ENCODE measurements around the gene KCTD20. TPM values are rescaled to one million over a fixed set of nuclear protein-coding genes. Genes with fewer than 3 reads are reported as not detected.

The KCTD20 gene
- total and polyA plus RNA-seq, 4 donors = 25.8 to 70.6 (median 43.0) TPM

- WGBS, 2 donors = 83 to 90% methylated on average over 6 of the region's 6 CpGs
- Histone ChIP-seq H3K4me3 (ENCODE audit: low read length in 2 of 2) (no peak overlapping the region), H3K4me1 (ENCODE audit: control insufficient read depth in 1 of 2, insufficient read depth in 2 of 2, low read length in 2 of 2) (peaks cover 0 to 2% of the 10 kb centered on the region in 2 donors), H3K27me3 (ENCODE audit: control insufficient read depth in 1 of 2, insufficient read depth in 2 of 2, low read length in 1 of 2) (no peaks in the 10 kb centered on the region), H3K9me3 (ENCODE audit: control insufficient read depth, low read length) (no peaks in the 10 kb centered on the region), H3K36me3 (ENCODE audit: control insufficient read depth in 1 of 2, insufficient read depth in 2 of 2, low read length in 1 of 2) (peaks cover 0 to 11% of the 10 kb centered on the region in 2 donors), H3K27ac (ENCODE audit: low read depth in 1 of 2, low read length in 2 of 2) (no peak overlapping the region)
- intact Hi-C loops (cut with DNase I) = no loop called here
- no peak for ATAC-seq (ENCODE audit: low FRiP score)
- no peak for DNase-seq
These were observed 81.2 kb downstream of the KCTD20 start for GRCh38 chr6:36523936-36524499.

- Histone ChIP-seq H3K4me1 (ENCODE audit: control insufficient read depth in 1 of 2, insufficient read depth in 2 of 2, low read length in 2 of 2) (peaks cover 0 to 2% of the 10 kb centered on the region in 2 donors), H3K4me3 (ENCODE audit: low read length in 2 of 2) (no peak overlapping the region), H3K9me3 (ENCODE audit: control insufficient read depth, low read length) (no peaks in the 10 kb centered on the region), H3K27ac (ENCODE audit: low read depth in 1 of 2, low read length in 2 of 2) (no peak overlapping the region), H3K27me3 (ENCODE audit: control insufficient read depth in 1 of 2, insufficient read depth in 2 of 2, low read length in 1 of 2) (no peaks in the 10 kb centered on the region), H3K36me3 (ENCODE audit: control insufficient read depth in 1 of 2, insufficient read depth in 2 of 2, low read length in 1 of 2) (peaks cover 0 to 8% of the 10 kb centered on the region in 2 donors)
- ATAC-seq (ENCODE audit: low FRiP score) = no peak
- intact Hi-C loops (cut with DNase I) = no loop called here
- 91 to 95% methylated on average over 5 of the region's 5 CpGs for WGBS, 2 donors
- no peak for DNase-seq
These were observed 82.1 kb downstream of the KCTD20 start for GRCh38 chr6:36524871-36525270.

- Histone ChIP-seq H3K27ac (ENCODE audit: low read depth in 1 of 2, low read length in 2 of 2) (no peak overlapping the region), H3K4me3 (ENCODE audit: low read length in 2 of 2) (no peak overlapping the region), H3K9me3 (ENCODE audit: control insufficient read depth, low read length) (no peaks in the 10 kb centered on the region), H3K4me1 (ENCODE audit: control insufficient read depth in 1 of 2, insufficient read depth in 2 of 2, low read length in 2 of 2) (peaks cover 0 to 2% of the 10 kb centered on the region in 2 donors), H3K36me3 (ENCODE audit: control insufficient read depth in 1 of 2, insufficient read depth in 2 of 2, low read length in 1 of 2) (peaks cover 0 to 7% of the 10 kb centered on the region in 2 donors), H3K27me3 (ENCODE audit: control insufficient read depth in 1 of 2, insufficient read depth in 2 of 2, low read length in 1 of 2) (no peaks in the 10 kb centered on the region)
- intact Hi-C loops (cut with DNase I) = no loop called here
- no peak for ATAC-seq (ENCODE audit: low FRiP score)
- WGBS, 2 donors = 66 to 93% methylated on average over 2 of the region's 2 CpGs
- DNase-seq = no peak
These were observed 82.5 kb downstream of the KCTD20 start for GRCh38 chr6:36525346-36525745.

GRCh38 chr6:36526066-36526465 lies 83.3 kb downstream of the KCTD20 start:
- Histone ChIP-seq H3K4me1 (ENCODE audit: control insufficient read depth in 1 of 2, insufficient read depth in 2 of 2, low read length in 2 of 2) (peaks cover 0 to 2% of the 10 kb centered on the region in 2 donors), H3K36me3 (ENCODE audit: control insufficient read depth in 1 of 2, insufficient read depth in 2 of 2, low read length in 1 of 2) (peaks cover 0 to 7% of the 10 kb centered on the region in 2 donors), H3K4me3 (ENCODE audit: low read length in 2 of 2) (no peak overlapping the region), H3K27me3 (ENCODE audit: control insufficient read depth in 1 of 2, insufficient read depth in 2 of 2, low read length in 1 of 2) (no peaks in the 10 kb centered on the region), H3K9me3 (ENCODE audit: control insufficient read depth, low read length) (no peaks in the 10 kb centered on the region), H3K27ac (ENCODE audit: low read depth in 1 of 2, low read length in 2 of 2) (no peak overlapping the region)
- intact Hi-C loops (cut with DNase I) = no loop called here
- ATAC-seq (ENCODE audit: low FRiP score) (no peak), DNase-seq (no peak)
- WGBS, 2 donors = 97 to 100% methylated on average over 2 of the region's 2 CpGs

GRCh38 chr6:36533321-36533720 lies 90.5 kb downstream of the KCTD20 start:
- peaks cover 0 to 2% of the 10 kb centered on the region in 2 donors for H3K4me1 ChIP-seq (ENCODE audit: control insufficient read depth in 1 of 2, insufficient read depth in 2 of 2, low read length in 2 of 2)
- no peaks in the 10 kb centered on the region for H3K9me3 ChIP-seq (ENCODE audit: control insufficient read depth, low read length)
- intact Hi-C loops (cut with DNase I) = no loop called here
- H3K4me3 ChIP-seq (ENCODE audit: low read length in 2 of 2) = no peak overlapping the region
- ATAC-seq (ENCODE audit: low FRiP score) (no peak), DNase-seq (no peak)
- no peak overlapping the region for H3K27ac ChIP-seq (ENCODE audit: low read depth in 1 of 2, low read length in 2 of 2)
- WGBS, 2 donors = 9 to 18% methylated on average over 1 of the region's 1 CpG
- H3K27me3 ChIP-seq (ENCODE audit: control insufficient read depth in 1 of 2, insufficient read depth in 2 of 2, low read length in 1 of 2) = no peaks in the 10 kb centered on the region
- H3K36me3 ChIP-seq (ENCODE audit: control insufficient read depth in 1 of 2, insufficient read depth in 2 of 2, low read length in 1 of 2) = no peaks in the 10 kb centered on the region

- no peak overlapping the region for H3K27ac ChIP-seq (ENCODE audit: low read depth in 1 of 2, low read length in 2 of 2)
- H3K9me3 ChIP-seq (ENCODE audit: control insufficient read depth, low read length) = no peaks in the 10 kb centered on the region
- DNase-seq (no peak), ATAC-seq (ENCODE audit: low FRiP score) (no peak)
- H3K36me3 ChIP-seq (ENCODE audit: control insufficient read depth in 1 of 2, insufficient read depth in 2 of 2, low read length in 1 of 2) = peaks cover 0 to 8% of the 10 kb centered on the region in 2 donors
- intact Hi-C loops (cut with DNase I) = no loop called here
- no peaks in the 10 kb centered on the region for H3K27me3 ChIP-seq (ENCODE audit: control insufficient read depth in 1 of 2, insufficient read depth in 2 of 2, low read length in 1 of 2)
- WGBS, 2 donors = 87 to 91% methylated on average over 3 of the region's 3 CpGs
- no peaks in the 10 kb centered on the region for H3K4me1 ChIP-seq (ENCODE audit: control insufficient read depth in 1 of 2, insufficient read depth in 2 of 2, low read length in 2 of 2)
- no peak overlapping the region for H3K4me3 ChIP-seq (ENCODE audit: low read length in 2 of 2)
These were observed 94.2 kb downstream of the KCTD20 start for GRCh38 chr6:36536873-36537547.

- H3K4me3 ChIP-seq (ENCODE audit: low read length in 2 of 2) = no peak overlapping the region
- no peak for ATAC-seq (ENCODE audit: low FRiP score)
- H3K27me3 ChIP-seq (ENCODE audit: control insufficient read depth in 1 of 2, insufficient read depth in 2 of 2, low read length in 1 of 2) = no peaks in the 10 kb centered on the region
- 91 to 92% methylated on average over 4 of the region's 4 CpGs for WGBS, 2 donors
- peaks cover 0 to 8% of the 10 kb centered on the region in 2 donors for H3K36me3 ChIP-seq (ENCODE audit: control insufficient read depth in 1 of 2, insufficient read depth in 2 of 2, low read length in 1 of 2)
- no peak overlapping the region for H3K27ac ChIP-seq (ENCODE audit: low read depth in 1 of 2, low read length in 2 of 2)
- H3K4me1 ChIP-seq (ENCODE audit: control insufficient read depth in 1 of 2, insufficient read depth in 2 of 2, low read length in 2 of 2) = peaks cover 0 to 3% of the 10 kb centered on the region in 2 donors
- intact Hi-C loops (cut with DNase I) = no loop called here
- H3K9me3 ChIP-seq (ENCODE audit: control insufficient read depth, low read length) = no peaks in the 10 kb centered on the region
- no peak for DNase-seq
These were observed 97.2 kb downstream of the KCTD20 start for GRCh38 chr6:36539814-36540568.

Data from aorta (tissue), 5 donors.